ENCODE data around the gene REXO5. TPM values are rescaled to one million over a fixed set of nuclear protein-coding genes. Genes with fewer than 3 reads are reported as not detected.

The REXO5 gene
- total RNA-seq, 1 donor from 2014 or later = 4.0 TPM

GRCh38 chr16:20846551-20846950 is 40.2 kb downstream of the REXO5 start:
- peaks cover 21% of the 10 kb centered on the region for H3K4me1 Mint-ChIP-seq (ENCODE audit: low read depth)
- no peak overlapping the region for H3K27ac Mint-ChIP-seq (ENCODE audit: unreplicated experiment)
- no peaks in the 10 kb centered on the region for H3K9me3 Mint-ChIP-seq (ENCODE audit: low read depth)
- H3K36me3 Mint-ChIP-seq (ENCODE audit: low read depth) = peaks cover 9% of the 10 kb centered on the region
- no peaks in the 10 kb centered on the region for H3K27me3 Mint-ChIP-seq (ENCODE audit: low read depth)
- no peak for DNase-seq (ENCODE audit: low spot score)
- no peak overlapping the region for H3K4me3 Mint-ChIP-seq (ENCODE audit: unreplicated experiment)
- TF ChIP-seq, protein P1, sequence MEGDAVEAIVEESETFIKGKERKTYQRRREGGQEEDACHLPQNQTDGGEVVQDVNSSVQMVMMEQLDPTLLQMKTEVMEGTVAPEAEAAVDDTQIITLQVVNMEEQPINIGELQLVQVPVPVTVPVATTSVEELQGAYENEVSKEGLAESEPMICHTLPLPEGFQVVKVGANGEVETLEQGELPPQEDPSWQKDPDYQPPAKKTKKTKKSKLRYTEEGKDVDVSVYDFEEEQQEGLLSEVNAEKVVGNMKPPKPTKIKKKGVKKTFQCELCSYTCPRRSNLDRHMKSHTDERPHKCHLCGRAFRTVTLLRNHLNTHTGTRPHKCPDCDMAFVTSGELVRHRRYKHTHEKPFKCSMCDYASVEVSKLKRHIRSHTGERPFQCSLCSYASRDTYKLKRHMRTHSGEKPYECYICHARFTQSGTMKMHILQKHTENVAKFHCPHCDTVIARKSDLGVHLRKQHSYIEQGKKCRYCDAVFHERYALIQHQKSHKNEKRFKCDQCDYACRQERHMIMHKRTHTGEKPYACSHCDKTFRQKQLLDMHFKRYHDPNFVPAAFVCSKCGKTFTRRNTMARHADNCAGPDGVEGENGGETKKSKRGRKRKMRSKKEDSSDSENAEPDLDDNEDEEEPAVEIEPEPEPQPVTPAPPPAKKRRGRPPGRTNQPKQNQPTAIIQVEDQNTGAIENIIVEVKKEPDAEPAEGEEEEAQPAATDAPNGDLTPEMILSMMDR (IDR thresholded peaks at IDR 0.05) = no peak

GRCh38 chr16:20847550-20847949 is 41.2 kb downstream of the REXO5 start:
- TF ChIP-seq, protein P1 (IDR thresholded peaks at IDR 0.05) = no peak
- Mint-ChIP-seq H3K4me1 (ENCODE audit: low read depth) (peaks cover 31% of the 10 kb centered on the region), H3K36me3 (ENCODE audit: low read depth) (peaks cover 9% of the 10 kb centered on the region), H3K27me3 (ENCODE audit: low read depth) (no peaks in the 10 kb centered on the region), H3K9me3 (ENCODE audit: low read depth) (no peaks in the 10 kb centered on the region), H3K4me3 (ENCODE audit: unreplicated experiment) (no peak overlapping the region), H3K27ac (ENCODE audit: unreplicated experiment) (no peak overlapping the region)
- DNase-seq (ENCODE audit: low spot score) = no peak

GRCh38 chr16:20849589-20850390 is 43.5 kb downstream of the REXO5 start:
- no peak for DNase-seq (ENCODE audit: low spot score)
- H3K9me3 Mint-ChIP-seq (ENCODE audit: low read depth) = no peaks in the 10 kb centered on the region
- TF ChIP-seq, protein P1 (IDR thresholded peaks at IDR 0.05) = peak; percentile 99
- H3K4me3 Mint-ChIP-seq (ENCODE audit: unreplicated experiment) = no peak overlapping the region
- H3K27ac Mint-ChIP-seq (ENCODE audit: unreplicated experiment) = peak overlapping the region; percentile 79
- H3K36me3 Mint-ChIP-seq (ENCODE audit: low read depth) = peaks cover 10% of the 10 kb centered on the region
- H3K4me1 Mint-ChIP-seq (ENCODE audit: low read depth) = peaks cover 51% of the 10 kb centered on the region
- H3K27me3 Mint-ChIP-seq (ENCODE audit: low read depth) = no peaks in the 10 kb centered on the region

GRCh38 chr16:20850981-20851380 is 44.7 kb downstream of the REXO5 start:
- Mint-ChIP-seq H3K36me3 (ENCODE audit: low read depth) (peaks cover 13% of the 10 kb centered on the region), H3K4me1 (ENCODE audit: low read depth) (peaks cover 57% of the 10 kb centered on the region), H3K27ac (ENCODE audit: unreplicated experiment) (peak overlapping the region; percentile 79), H3K4me3 (ENCODE audit: unreplicated experiment) (no peak overlapping the region), H3K27me3 (ENCODE audit: low read depth) (no peaks in the 10 kb centered on the region), H3K9me3 (ENCODE audit: low read depth) (no peaks in the 10 kb centered on the region)
- DNase-seq (ENCODE audit: low spot score) = no peak
- TF ChIP-seq, protein P1 (IDR thresholded peaks at IDR 0.05) = no peak

- no peak for DNase-seq (ENCODE audit: low spot score)
- TF ChIP-seq, protein P1 (IDR thresholded peaks at IDR 0.05) = peak; percentile 25
- H3K4me3 Mint-ChIP-seq (ENCODE audit: unreplicated experiment) = no peak overlapping the region
Observed at GRCh38 chr16:20851601-20852000, 45.3 kb downstream of the REXO5 start.

More at GRCh38 chr16:20851601-20852000, 45.3 kb downstream of the REXO5 start:
- no peaks in the 10 kb centered on the region for H3K27me3 Mint-ChIP-seq (ENCODE audit: low read depth)
- peaks cover 57% of the 10 kb centered on the region for H3K4me1 Mint-ChIP-seq (ENCODE audit: low read depth)
- no peaks in the 10 kb centered on the region for H3K9me3 Mint-ChIP-seq (ENCODE audit: low read depth)
- peaks cover 17% of the 10 kb centered on the region for H3K36me3 Mint-ChIP-seq (ENCODE audit: low read depth)
- H3K27ac Mint-ChIP-seq (ENCODE audit: unreplicated experiment) = peak overlapping the region; percentile 79
